HG03097 (cell line): ENCODE measurements around the gene ACTL8.
"Not testable (repeated sequence)": the region's sequence is repeated elsewhere in the genome, so short reads cannot be mapped to it uniquely, and the experiment has no call there.

ENCODE experiments used
- ATAC-seq: cut with Tn5 transposase; IDR thresholded peaks from one replicate; pipeline ENCODE4 v1.9.1; 2021; ENCODE audit not compliant: unreplicated experiment, low FRiP score

ACTL8 gene

GRCh38 chr1:17735348-17735747 lies 19.8 kb upstream of the ACTL8 start:
- no peak for ATAC-seq

- no peak for ATAC-seq
Measured at GRCh38 chr1:17735793-17736192, 19.3 kb upstream of the ACTL8 start.

- no peak for ATAC-seq
Measured at GRCh38 chr1:17736625-17737024, 18.5 kb upstream of the ACTL8 start.

- no peak for ATAC-seq
Measured at GRCh38 chr1:17739050-17739449, 16.1 kb upstream of the ACTL8 start.

GRCh38 chr1:17741052-17741451 lies 14.1 kb upstream of the ACTL8 start:
- no peak for ATAC-seq

- ATAC-seq: no peak
Measured at GRCh38 chr1:17742583-17742982, 12.6 kb upstream of the ACTL8 start.

- no peak for ATAC-seq
Measured at GRCh38 chr1:17743008-17743647, 12.0 kb upstream of the ACTL8 start.

GRCh38 chr1:17743925-17744324 lies 11.2 kb upstream of the ACTL8 start:
- ATAC-seq: no peak

GRCh38 chr1:17744666-17745478 lies 10.3 kb upstream of the ACTL8 start:
- no peak for ATAC-seq

- ATAC-seq: no peak
Measured at GRCh38 chr1:17745479-17745955, 9.6 kb upstream of the ACTL8 start.

- not testable (repeated sequence) for ATAC-seq
Measured at GRCh38 chr1:17746281-17746680, 8.9 kb upstream of the ACTL8 start.

- no peak for ATAC-seq
Measured at GRCh38 chr1:17746920-17747319, 8.2 kb upstream of the ACTL8 start.

- no peak for ATAC-seq
Measured at GRCh38 chr1:17750333-17750732, 4.8 kb upstream of the ACTL8 start.

GRCh38 chr1:17752356-17752755 lies 2.8 kb upstream of the ACTL8 start:
- no peak for ATAC-seq

GRCh38 chr1:17757426-17757825 lies 2.3 kb downstream of the ACTL8 start:
- ATAC-seq: no peak

GRCh38 chr1:17759114-17759513 lies 4.0 kb downstream of the ACTL8 start:
- ATAC-seq: no peak

GRCh38 chr1:17762313-17762712 lies 7.2 kb downstream of the ACTL8 start:
- ATAC-seq: no peak

- ATAC-seq: no peak
Measured at GRCh38 chr1:17763417-17763816, 8.3 kb downstream of the ACTL8 start.

- ATAC-seq: no peak
Measured at GRCh38 chr1:17763995-17764394, 8.9 kb downstream of the ACTL8 start.

- no peak for ATAC-seq
Measured at GRCh38 chr1:17764591-17764990, 9.5 kb downstream of the ACTL8 start.

- no peak for ATAC-seq
Measured at GRCh38 chr1:17765444-17766411, 10.6 kb downstream of the ACTL8 start.
